ENCODE results near the gene ARHGAP22.

GRCh38 chr10:48517911-48518811 is 86.7 kb downstream of the ARHGAP22 start:
- TF ChIP-seq CTCF (IDR thresholded peaks at IDR 0.05; ENCODE audit: low read length) (no peak), EZH2 (optimal IDR thresholded peaks at IDR 0.05; ENCODE audit: low read depth, low read length) (no peak), EZH2phosphoT487 (IDR thresholded peaks at IDR 0.05; ENCODE audit: low read length) (no peak)

All from MM.1S (cell line).